Fibroblast of mammary gland (primary cell): ENCODE measurements around the gene TOR1B.
A peak's percentile ranks its signal among the peaks of the same experiment; 100 is the strongest.
"Not testable (repeated sequence)": the region's sequence is repeated elsewhere in the genome, so short reads cannot be mapped to it uniquely, and the experiment has no call there.

Experiments used
- DNase-seq: peaks from one replicate; pipeline ENCODE4 v3.0.0-alpha.2; 2010; ENCODE audit warnings: low read depth
- H3K4me3 ChIP-seq: 2 replicates; pipeline ENCODE4 v1.5.1; 2011; ENCODE audit warnings: low read depth, mild to moderate bottlenecking, low read length, moderate library complexity; ENCODE audit not compliant: control insufficient read depth
- TF ChIP-seq, protein P1 (sequence below): conservative IDR thresholded peaks from 2 replicates; pipeline ENCODE4 v1.5.1; 2011; ENCODE audit warnings: low read depth, low read length, inconsistent platforms; ENCODE audit not compliant: control insufficient read depth, insufficient read depth

The TOR1B gene

DNA sequence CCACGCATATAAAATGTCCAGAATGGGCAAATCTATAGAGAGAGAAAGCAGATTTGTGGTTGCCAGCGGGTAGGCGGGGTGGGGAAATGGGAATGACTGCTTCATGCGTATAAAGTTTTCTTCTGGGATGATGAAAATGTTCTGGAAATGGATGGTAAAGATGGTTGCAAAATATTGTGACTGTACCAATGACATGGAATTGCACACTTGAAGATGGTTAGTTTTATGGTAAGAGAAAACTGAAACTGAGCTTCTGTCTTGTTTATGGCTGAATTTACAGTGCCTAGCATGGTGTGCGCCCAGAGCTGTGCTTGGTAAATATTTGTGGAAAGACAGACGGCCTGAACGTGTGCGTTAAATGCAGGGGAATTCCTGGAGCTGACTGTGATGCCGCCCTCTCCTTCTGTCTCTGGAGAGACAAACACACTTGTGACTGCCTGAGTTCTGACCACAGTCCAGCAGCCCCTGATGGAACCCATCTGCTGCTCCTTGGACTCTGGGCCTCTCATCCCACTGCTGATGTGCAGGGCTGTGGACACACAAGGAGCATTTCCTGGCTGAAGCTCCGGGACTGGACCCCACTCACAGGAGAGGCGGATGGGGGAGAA is 41.6 kb upstream of the TOR1B start:
- TF ChIP-seq, protein P1, sequence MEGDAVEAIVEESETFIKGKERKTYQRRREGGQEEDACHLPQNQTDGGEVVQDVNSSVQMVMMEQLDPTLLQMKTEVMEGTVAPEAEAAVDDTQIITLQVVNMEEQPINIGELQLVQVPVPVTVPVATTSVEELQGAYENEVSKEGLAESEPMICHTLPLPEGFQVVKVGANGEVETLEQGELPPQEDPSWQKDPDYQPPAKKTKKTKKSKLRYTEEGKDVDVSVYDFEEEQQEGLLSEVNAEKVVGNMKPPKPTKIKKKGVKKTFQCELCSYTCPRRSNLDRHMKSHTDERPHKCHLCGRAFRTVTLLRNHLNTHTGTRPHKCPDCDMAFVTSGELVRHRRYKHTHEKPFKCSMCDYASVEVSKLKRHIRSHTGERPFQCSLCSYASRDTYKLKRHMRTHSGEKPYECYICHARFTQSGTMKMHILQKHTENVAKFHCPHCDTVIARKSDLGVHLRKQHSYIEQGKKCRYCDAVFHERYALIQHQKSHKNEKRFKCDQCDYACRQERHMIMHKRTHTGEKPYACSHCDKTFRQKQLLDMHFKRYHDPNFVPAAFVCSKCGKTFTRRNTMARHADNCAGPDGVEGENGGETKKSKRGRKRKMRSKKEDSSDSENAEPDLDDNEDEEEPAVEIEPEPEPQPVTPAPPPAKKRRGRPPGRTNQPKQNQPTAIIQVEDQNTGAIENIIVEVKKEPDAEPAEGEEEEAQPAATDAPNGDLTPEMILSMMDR = no peak
- DNase-seq = peak; percentile 88
- H3K4me3 ChIP-seq = no peak overlapping the region

DNA sequence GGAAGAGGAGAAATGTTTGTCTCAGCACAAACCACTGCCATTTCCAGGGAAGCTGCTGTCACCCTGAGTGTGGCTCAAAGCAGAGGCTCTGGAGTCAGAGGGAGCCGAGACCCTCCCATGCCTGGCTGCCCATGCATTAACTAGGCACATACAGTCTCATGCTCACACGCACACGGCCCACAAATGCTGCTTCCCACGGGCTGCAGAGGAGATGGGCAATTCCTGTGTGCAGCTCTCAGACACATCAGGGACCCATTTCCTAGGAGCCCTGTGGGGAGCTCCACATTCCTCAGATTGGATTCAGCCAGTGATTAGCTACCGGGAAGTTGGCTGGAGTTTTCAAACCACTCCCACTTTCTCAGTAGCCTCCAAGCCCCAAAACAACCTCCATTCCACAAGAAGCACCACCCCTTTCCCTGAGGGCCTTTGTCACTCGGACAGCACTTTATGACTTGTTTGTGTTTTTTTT is 41.0 kb upstream of the TOR1B start:
- H3K4me3 ChIP-seq = no peak overlapping the region

DNA sequence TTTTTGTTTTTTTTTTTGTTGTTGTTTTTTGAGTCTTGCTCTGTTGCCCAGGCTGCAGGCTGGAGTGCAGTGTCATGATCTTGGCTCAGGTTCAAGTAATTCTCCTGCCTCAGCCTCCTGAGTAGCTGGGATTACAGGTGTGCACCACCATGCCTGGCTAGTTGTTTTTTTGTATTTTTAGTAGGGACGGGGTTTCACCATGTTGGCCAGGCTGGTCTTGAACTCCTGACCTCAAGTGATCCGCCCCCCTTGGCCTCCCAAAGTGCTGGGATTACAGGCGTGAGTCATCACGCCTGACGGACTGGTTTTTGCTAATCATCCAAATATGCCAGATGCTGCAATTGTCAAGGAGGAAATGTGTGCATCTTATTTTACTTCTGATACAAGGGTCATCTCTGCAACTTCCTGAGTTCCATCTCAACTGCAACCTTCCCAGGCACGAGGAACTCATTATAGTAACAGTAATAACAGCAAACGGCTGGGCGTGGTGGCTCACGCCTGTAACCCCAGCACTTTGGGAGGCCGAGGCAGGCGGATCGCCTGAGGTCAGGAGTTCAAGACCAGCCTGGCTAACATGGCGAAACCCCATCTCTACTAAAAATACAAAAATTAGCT is 40.5 kb upstream of the TOR1B start:
- DNase-seq = peak; percentile 99
- not testable (repeated sequence) for H3K4me3 ChIP-seq

More for the DNA sequence above, 41.0 kb upstream of the TOR1B start:
- DNase-seq = peak; percentile 87
- TF ChIP-seq, protein P1 = no peak

DNA sequence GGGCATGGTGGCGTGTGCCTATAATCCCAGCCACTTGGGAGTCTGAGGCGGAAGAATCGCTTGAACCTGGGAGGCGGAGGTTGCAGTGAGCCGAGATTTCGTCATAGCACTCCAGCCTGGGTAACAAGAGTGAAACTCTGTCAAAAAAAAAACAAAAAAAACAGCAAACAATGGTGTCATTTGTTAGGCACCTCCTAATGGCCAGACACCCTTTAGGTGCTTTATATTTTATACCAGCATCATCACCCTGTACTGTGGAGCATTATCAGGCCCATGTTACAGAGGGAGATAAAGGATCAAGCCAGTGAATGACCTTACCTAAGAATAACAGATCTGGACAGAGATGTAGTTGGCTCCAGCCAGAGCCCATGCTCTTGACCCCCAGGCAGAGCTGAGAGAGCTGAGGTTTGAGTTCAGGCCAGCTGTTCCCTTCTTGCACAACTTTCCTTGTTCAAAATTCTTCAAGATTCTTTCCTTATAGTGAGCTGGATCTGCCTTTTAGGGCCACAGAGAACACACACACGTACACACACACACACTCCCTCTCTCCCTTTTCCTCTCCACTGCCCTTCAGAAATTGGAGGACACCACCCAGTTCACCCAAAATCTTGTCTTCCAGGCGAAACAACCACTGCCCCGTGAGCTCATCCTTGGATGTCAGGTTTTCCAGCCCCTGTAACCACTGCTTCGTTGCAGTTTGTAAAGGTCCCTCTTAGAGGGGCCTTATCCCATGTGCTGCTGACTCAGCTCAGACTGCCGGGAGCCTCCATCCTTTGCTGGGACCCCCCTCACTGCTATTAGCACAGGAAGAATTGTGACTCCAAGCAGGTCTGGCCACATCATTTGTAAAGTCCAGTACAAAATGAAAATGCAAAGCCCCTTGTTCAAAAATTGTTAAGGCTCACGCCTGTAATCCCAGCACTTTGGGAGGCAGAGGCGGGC is 39.7 kb upstream of the TOR1B start:
- H3K4me3 ChIP-seq = no peak overlapping the region
- peak; percentile 94 for DNase-seq
- TF ChIP-seq, protein P1 = no peak

DNA sequence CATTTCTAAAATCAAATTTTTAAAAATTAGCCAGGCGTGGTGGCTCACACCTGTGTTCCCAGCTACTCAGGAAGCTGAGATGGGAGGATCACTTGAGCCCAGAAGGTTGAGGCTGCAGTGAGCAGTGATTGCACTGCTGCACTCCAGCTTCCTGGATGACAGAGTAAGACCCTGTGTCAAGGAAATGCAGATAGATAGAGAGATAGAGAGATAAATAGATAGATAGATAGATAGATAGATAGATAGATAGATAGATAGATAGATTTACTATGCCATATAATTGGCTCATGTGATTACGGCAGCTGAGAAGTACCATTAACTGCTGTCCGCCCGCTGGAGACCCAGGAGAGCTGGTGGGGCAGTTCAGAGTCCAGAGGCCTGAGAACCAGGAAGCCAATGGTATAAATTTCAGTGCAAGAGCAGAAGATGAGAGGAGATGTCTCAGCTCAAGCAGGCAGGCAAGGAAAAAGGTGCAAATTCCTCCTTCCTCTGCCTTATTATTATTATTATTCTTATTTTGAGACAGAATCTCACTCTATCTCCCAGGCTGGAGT is 37.1 kb upstream of the TOR1B start:
- DNase-seq = no peak
- no peak overlapping the region for H3K4me3 ChIP-seq
- TF ChIP-seq, protein P1 = no peak

DNA sequence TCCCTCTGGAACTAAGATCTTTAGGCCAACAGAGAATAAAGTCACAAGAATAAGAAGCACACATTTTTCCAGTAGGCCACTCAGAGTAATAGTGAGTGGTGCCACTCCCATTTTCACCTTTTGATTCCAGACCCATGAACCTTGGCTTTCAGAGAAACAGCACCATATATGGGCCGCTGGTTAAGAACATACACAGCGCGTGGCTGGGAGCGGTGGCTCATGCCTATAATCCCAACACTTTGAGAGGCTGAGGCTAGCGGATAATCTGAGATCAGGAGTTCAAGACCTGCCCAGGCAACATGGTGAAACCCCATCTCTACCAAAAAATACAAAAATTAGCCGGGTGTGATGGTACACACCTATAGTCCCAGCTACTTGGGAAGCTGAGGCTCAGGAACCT is 34.5 kb upstream of the TOR1B start:
- TF ChIP-seq, protein P1 = no peak
- H3K4me3 ChIP-seq = no peak overlapping the region
- DNase-seq = no peak
